NCI-H1092 treated with DMSO at 0.1 percent for 48 hours (cell line): ENCODE data around the gene NENF.

Experiments used
- DNase-seq: peaks from one replicate; lab custom pipeline; 2025; lab: John Stamatoyannopoulos, UW

Gene NENF

GRCh38 chr1:212482006-212482636, 49.4 kb downstream of the NENF start:
- no peak for DNase-seq

- no peak for DNase-seq
These were observed 50.1 kb downstream of the NENF start for GRCh38 chr1:212482637-212483441.

- DNase-seq: no peak
These were observed 52.2 kb downstream of the NENF start for GRCh38 chr1:212484701-212485570.

- DNase-seq: peak; percentile 56
These were observed 52.8 kb downstream of the NENF start for GRCh38 chr1:212485571-212485912.

GRCh38 chr1:212485913-212486618, 53.3 kb downstream of the NENF start:
- DNase-seq: peak; percentile 56

GRCh38 chr1:212486619-212486975, 53.9 kb downstream of the NENF start:
- DNase-seq: no peak

GRCh38 chr1:212487286-212487685, 54.6 kb downstream of the NENF start:
- DNase-seq: no peak

- DNase-seq: no peak
These were observed 55.2 kb downstream of the NENF start for GRCh38 chr1:212487774-212488435.

GRCh38 chr1:212488436-212489283, 55.9 kb downstream of the NENF start:
- no peak for DNase-seq

- no peak for DNase-seq
These were observed 56.7 kb downstream of the NENF start for GRCh38 chr1:212489284-212489859.

- DNase-seq: no peak
These were observed 57.6 kb downstream of the NENF start for GRCh38 chr1:212490276-212490675.

GRCh38 chr1:212491454-212491853, 58.7 kb downstream of the NENF start:
- DNase-seq: no peak
